GM20000 (cell line): ENCODE results near the gene HLA-DPA1.

Experiments used
- DNase-seq: peaks from one replicate; pipeline ENCODE4 v3.0.0; 2012; ENCODE audit warnings: low spot score
- CTCF ChIP-seq: IDR thresholded peaks from 2 replicates; pipeline ENCODE4 v1.5.1; 2012; ENCODE audit warnings: mild to moderate bottlenecking, control low read depth; ENCODE audit errors: extremely low read depth, missing control alignments

Gene HLA-DPA1

GRCh38 chr6:33057222-33058150, 16.0 kb downstream of the HLA-DPA1 start:
- no peak for TF ChIP-seq CTCF
- DNase-seq = no peak

- TF ChIP-seq CTCF = no peak
- DNase-seq = no peak
These were observed 20.2 kb downstream of the HLA-DPA1 start for GRCh38 chr6:33053230-33053629.

- no peak for TF ChIP-seq CTCF
- no peak for DNase-seq
These were observed 20.8 kb downstream of the HLA-DPA1 start for GRCh38 chr6:33052627-33053026.

- DNase-seq = no peak
These were observed 23.2 kb downstream of the HLA-DPA1 start for GRCh38 chr6:33050014-33050810.

GRCh38 chr6:33049323-33050013, 24.0 kb downstream of the HLA-DPA1 start:
- DNase-seq = no peak
- TF ChIP-seq CTCF = no peak

More at GRCh38 chr6:33050014-33050810, 23.2 kb downstream of the HLA-DPA1 start:
- TF ChIP-seq CTCF = no peak

GRCh38 chr6:33040157-33040556, 33.3 kb downstream of the HLA-DPA1 start:
- TF ChIP-seq CTCF = no peak
- DNase-seq = no peak

GRCh38 chr6:33036535-33036934, 36.9 kb downstream of the HLA-DPA1 start:
- TF ChIP-seq CTCF = no peak
- no peak for DNase-seq
